HG03135 (cell line): ENCODE measurements around the gene VWF.
"Not testable (repeated sequence)": the region's sequence is repeated elsewhere in the genome, so short reads cannot be mapped to it uniquely, and the experiment has no call there.

ENCODE experiments used
- ATAC-seq: cut with Tn5 transposase; IDR thresholded peaks from one replicate; pipeline ENCODE4 v1.9.1; 2021; ENCODE audit warnings: mild to moderate bottlenecking, moderate library complexity; ENCODE audit not compliant: unreplicated experiment

VWF gene

DNA sequence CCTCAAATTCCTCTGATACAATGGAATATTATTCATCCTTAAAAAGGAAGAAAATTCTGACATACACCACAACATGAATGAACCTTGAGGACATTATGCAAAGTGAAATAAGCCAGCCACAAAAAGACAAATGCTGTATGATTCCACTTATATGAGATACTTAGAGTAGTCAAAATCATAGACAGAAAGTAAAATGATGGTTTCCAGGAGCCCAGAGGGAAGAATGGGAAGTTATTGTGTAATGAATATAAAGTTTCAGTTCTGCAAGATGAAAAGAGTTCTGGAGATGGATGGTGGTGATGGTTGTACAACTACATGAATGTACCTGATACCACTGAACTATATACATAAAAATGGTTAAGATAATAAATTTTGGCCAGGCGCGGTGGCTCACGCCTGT is 18.3 kb downstream of the VWF start:
- ATAC-seq, result no peak

DNA sequence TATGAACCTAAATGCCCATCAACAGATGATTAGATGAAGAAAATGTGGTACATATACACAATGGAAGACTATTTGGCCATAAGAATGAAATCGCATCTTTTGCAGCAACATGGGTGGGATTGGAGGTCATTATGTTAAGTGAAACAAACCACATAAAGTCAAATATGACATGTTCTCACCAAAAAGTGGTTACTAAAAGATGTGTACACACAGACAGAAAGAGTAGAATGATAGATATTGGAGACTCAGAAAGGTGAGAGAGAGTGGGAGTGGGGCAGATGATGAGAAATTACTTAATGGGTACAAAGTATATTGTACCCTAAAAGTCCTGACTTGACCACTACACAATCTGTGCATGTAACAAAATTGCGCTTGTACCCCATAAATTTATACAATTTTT is 19.6 kb downstream of the VWF start:
- no peak for ATAC-seq

DNA sequence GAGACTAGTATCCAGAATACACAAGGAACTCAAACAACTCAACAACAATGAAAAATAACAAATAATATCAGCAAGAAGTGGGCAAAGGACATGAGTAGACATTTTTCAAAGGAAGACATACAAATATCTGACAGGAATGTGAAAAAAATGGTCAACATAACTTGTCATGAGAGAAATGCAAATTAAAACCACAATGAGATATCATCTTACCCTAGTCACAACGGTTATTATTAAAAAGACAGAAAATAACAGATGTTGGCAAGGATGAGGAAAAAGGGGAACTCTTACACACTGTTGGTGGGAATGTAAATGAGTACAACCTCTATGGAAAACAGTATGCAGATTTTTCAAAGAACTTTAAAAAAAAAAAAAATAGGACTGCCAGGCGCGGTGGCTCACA is 20.4 kb downstream of the VWF start:
- ATAC-seq, result no peak

DNA sequence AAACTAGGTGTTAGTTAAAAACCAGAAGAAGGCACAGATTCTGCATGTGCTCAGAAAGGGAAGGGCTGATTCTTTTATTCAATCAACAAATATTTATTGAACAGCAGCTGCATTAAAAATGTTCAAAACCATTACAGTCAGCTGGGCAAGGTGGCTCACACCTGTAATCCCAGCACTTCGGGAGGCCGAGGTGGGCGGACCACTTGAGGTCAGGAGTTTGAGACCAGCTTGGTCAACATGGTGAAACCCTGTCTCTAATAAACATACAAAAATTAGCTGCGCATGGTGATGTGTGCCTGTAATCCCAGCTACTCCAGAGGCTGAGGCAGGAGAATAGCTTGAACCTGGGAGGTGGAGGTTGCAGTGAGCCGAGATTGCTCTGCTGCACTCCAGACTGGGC is 22.4 kb downstream of the VWF start:
- ATAC-seq, result not testable (repeated sequence)

DNA sequence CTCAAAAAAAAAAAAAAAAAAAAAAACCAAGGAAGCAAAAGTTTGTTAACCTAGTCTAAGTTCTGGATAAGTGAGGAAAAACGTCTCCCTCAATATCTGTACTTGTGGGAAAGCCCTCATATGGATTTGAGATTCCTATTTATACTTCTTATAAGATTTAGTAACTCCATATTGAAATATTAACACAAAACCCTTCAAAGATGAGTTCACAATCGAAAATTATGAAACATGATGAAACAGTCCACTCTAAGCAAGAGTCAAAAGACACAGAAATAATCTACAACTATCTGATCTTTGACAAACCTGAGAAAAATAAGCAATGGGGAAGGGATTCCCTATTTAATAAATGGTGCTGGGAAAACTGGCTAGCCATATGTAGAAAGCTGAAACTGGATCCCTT is 25.2 kb downstream of the VWF start:
- no peak for ATAC-seq

DNA sequence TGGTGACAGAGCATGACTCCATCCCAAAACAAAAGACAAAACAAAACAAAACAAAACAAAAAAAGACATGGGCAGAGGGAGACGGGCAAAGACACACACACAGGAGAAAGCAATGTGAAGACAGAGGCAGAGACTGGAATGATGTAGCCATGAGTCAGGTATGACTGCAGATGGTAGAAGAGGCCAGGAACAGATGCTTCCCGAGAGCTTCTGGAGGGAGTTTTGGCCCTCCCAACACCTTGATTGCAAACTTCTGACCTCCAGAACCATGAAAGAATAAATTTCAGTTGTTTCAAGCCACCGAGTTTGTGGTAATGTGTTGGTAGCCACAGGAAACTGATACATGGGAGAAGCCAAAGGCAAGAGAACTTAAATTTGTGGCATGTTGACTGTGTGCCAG is 27.1 kb downstream of the VWF start:
- no peak for ATAC-seq

DNA sequence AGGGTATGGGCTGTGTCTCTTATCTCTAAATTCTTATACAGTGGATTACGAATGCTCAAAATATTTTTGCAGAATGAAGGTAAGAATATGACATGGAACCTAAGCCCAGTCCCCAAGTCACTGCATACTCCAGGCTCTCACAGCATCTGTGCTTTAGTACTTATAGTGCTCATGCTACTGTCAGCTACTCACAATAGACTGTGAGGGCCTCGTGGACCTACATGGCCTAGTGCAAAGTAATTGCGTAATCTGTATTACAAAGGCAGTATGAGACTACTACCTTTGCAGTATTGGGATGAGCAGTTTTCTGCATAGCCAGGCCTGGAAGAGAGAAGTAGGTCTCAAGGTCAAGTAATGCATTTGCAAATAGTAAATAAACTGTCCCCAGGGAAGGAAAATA is 27.9 kb downstream of the VWF start:
- ATAC-seq, result no peak

DNA sequence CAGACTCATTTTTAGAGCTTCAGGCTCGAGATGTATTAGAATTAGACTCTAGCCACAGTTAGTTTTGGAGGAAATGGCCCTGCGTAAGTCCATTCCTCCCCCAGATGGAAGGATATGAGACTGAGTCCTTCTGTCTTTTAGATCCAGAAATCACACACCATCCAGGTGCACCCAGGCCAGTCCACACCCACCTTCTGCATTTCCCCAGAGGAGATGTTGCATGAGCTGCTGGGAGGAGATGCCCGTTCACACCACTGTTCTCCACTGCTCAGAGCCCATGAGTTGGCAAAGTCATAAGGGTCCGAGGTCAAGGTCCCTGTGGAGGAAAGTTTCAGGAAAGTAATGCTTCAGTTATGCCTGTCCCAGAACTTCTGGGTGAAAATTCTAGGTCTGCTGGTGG is 29.2 kb downstream of the VWF start:
- no peak for ATAC-seq

DNA sequence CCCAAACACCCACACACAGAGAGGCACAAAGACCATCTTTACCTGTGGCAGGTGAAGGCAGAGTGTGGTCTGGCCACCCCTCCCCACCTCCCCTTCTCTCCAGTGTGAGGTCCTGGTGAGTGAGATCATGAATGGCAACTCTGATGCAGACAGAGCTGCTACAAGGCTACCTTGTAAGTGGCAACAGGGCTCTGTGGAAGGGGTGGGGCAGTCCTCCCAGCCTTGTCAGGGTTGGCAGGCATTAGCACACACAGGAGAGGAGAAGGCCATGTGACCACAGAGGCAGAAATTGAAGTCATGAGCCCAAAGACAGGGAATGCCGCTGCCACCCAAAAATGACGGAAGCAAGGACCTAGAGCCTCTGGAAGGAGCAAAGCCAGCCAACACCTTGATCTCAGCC is 30.7 kb downstream of the VWF start:
- no peak for ATAC-seq

DNA sequence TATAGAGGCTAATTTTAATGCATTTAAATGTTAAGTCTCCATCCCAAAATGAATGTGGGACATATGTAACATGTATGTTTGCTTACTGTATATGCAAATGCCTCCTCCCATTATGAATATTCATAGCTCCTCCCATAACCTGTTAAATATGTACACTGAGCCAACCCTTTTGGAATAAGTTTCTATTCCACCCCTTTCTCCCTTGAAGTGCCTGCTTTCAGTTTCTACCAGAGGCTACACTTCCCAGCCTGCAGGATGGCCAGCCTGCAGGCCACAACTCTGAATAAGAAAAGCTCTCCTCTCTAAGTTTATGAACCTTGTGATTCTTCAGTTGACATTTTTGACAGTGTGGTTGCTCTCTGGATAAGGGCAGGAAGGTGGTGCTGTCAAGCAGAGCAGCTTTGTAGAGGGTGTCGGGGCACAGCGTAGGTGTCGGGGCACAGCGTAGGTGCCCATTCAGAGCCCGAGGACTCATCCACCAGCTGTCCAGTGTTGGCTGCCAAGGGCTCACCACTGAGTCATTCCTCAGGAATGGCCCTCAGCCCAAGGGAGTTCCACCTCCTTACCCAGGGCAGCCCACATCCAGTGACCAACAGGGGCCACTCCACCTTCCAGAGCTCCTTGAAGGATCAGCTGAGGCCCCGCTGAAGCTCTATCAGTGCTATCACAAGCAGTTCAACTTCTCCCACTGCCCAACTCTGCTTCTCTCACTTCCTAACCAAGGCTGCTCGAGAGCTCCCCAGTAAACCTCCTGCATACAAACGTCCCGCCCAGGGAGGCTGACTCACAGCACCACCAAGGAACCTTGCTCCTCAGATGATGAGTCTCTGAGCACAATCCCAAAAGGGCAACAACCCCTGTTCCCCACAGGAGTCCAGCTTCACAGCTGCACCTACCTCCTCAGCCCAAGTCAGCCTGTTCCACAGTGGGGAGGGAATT is 31.4 kb downstream of the VWF start:
- ATAC-seq, result no peak

DNA sequence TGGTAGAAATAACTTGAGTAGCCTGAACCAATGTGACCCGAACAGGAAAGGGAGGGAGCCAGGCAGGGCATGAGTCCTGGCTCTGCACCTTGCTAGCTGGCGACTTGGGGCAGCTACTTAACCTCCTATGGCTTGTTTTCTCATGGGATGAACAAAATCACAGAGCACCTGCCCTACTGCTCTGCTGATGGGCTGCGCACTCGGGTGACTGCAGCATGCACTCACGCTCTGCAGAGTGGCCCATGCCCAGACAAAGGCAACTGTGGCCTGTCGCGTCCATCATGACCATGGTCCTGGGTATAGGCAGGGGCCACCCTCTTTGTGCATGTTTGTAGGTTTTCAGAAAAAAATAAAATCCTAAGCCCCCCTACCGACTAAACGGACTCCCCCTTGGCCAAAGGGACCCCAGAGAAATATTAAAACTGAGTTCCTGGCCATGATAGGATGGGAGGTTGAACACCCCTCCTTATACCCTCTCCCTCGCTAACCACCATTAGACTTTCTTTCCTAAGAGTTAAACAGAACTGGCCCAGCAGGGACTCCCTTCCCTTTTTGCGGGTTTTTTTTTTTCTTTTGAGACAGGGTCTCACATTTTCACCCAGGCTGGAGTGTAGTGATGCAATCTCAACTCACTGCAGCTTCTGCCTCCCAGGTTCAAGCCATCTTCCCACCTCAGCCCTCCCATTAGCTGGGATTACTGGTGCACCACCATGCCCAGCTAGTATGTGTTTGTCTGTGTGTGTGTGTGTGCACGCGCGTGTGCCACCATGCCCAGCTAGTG is 32.5 kb downstream of the VWF start:
- ATAC-seq, result no peak

DNA sequence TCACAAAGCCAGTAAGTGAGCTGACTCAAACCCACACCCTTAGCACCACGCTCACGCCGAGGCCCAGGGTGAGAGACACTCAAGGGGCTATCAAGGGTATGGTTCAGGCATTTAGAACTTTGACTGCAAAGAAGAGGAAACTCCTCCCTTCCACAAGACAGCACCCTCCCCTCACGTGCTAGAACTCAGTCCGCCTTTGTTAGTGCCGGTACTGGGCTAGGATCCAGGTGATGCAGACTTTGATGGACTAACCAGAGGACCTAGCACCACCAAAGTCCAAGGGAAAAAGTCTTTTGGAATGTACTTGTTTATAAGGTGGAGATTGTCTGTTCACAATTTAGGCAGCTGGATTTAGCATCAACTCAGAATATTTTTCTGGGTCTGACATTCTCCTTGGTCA is 33.7 kb downstream of the VWF start:
- no peak for ATAC-seq

DNA sequence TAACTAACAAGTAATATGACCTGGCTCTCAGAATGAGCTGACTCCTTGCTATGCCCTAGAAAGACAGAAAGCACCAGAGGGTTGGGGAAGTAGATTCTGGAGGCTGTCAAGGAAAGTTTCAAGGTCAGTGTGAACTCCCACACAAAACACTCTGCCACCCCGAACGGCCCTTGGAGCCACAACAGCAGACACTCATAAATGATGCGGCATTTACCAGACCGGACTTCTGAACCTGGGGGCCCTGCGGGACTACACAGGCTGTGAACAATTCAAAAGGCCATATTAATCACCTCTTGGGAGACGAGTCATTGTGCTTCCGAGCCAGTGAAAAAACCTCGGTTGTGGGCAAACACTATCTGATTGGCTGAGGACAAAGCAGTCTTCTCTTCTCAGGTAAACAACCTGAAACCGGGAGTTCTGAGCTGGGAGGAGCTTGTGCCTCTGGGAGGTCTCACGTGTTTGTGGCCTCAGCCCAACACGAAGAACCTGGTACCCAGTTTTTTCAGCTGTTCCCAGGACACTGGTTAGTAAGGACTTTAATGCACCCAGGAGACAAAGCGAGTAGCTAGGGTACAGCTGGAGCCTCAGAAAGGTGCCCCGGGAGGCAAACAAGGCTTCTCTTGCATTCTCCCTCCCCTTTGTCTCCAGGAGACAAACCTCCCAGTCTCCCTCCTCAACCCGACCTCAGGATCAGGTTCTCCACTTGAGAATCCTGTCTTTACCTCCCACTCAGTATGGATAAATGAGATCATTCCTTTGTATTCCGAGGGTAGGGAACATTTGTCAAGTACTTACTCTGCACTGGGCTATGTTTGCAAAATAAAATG is 35.3 kb downstream of the VWF start:
- ATAC-seq, result no peak

DNA sequence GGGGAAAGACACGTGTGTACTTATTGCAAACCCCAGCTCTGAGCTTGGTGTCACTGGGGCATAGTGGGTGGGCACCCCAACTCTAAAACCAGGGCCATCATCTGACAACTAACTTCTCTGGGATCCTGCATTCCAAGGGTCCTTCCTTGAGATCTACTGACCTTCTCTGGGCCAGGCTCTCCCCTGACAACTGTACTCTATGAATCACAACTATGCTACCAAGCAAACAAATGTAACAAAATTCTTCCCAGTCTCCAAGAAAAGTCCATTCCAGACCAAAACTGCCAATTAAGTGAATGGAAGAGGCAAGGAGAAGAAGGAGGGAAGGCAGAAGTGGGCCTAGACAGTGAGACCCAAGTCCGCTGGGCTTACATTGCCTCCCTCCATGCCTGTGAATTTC is 38.2 kb downstream of the VWF start:
- ATAC-seq, result no peak

DNA sequence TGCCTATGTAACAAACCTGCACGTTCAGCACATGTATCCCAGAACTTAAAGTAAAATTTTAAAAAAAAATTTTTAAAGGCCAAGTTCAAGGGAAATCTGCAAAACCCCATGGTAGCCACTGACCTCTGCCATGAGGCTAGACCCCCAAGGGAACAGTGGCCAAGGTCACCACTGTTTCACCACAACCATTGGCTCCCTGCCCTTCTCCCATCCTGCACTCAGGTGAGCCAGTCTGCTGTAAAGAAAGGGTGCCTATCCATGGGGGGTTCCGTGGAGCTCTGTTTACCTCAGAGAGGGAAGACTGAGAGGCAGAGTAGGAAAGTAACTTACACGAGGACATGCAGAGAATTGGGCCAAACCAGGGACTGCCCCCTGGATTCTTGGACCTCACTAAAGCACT is 38.6 kb downstream of the VWF start:
- no peak for ATAC-seq

DNA sequence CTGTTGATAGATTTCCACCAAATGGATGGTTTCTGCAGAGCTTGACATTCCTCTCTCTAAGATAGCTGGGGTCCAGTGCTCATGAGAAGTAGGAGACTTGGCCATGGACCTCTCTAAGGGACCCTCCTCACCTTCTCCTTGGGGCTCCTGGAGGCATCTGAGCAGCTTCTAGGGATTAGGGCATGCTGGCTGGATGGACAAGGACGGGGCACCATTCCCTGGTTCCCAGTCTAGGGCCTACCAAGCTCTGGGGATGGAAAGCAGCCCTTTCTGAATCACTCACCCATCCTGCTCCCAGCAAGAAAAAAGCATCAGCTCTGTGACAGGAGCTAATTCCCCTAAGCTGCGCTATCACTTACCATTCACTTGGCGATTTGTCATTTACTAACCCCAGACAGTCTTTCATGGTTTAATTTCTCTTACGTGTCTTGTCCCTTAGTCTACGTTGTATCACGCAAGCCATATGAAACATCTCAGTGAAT is 39.5 kb downstream of the VWF start:
- no peak for ATAC-seq

DNA sequence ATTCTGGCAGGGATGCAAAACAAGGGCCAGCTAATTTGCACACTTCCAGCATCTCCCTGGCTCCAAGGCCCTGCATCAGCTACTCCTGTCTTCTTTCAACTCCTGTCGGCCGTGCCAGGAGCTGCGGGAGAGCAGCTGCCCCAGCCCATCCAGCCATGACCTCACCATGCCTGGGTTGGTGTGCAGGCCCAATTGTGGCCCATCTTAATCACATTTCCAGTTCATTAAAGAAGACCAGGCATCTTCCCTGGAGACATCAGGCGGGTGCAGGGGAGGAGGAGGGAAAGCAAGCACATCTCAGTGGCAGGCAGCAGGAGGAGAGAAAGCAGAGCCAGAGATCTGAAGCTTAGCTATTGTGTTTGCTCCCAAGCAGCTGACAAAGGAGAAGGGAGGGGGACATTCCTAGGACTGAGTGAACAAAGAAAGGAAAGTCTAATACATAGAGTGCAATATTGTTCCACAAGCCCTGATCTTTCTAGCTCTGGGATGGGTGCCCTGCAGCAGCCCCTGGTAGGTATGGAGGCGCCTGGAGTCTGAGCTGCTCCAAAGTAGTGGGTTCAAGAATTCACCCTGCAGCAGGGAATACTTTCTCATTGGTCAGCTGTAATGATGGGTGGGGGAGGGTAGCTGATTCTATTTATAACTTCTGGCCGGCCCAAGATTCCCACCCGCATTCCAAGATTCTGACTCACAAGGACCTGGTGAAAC is 40.1 kb downstream of the VWF start:
- ATAC-seq, result no peak

DNA sequence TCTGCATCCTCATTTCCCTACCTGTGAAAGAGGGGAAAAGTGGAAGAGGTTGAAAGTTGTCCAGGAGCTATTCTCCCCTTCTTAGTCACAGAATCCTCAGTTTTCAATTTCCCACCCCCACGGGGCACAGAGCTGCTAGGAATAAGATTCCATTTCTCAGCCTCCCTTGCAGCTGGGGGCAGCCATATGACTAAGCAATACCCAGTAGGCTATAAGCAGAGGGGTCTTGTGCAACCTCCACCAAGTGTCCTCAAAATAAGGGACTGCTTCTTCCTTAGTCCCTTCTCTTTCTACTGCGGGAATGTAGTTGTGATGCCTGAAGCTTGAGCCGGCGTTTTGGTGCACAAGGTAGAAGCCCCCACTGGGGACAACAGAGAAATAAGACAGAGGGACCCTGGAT is 40.9 kb downstream of the VWF start:
- ATAC-seq, result no peak

DNA sequence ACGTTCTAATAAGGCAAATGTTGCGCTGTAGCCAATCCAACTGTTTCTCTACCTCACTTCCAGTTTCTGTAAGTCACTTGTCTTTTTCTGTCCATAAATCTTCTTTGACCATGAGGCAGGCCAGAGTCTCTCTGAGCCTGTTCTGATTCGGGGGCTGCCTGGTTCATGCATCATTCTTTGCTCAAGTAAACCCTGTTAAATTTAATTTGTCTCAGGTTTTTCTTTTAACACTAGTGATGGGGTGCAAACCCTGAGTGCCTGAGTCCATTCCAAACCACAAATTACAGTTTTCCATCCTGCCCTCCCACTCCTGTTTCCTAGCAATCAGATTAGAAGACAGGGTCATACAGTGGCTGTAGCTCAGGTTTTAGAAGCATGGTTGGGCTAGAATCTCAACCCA is 41.9 kb downstream of the VWF start:
- ATAC-seq, result no peak

DNA sequence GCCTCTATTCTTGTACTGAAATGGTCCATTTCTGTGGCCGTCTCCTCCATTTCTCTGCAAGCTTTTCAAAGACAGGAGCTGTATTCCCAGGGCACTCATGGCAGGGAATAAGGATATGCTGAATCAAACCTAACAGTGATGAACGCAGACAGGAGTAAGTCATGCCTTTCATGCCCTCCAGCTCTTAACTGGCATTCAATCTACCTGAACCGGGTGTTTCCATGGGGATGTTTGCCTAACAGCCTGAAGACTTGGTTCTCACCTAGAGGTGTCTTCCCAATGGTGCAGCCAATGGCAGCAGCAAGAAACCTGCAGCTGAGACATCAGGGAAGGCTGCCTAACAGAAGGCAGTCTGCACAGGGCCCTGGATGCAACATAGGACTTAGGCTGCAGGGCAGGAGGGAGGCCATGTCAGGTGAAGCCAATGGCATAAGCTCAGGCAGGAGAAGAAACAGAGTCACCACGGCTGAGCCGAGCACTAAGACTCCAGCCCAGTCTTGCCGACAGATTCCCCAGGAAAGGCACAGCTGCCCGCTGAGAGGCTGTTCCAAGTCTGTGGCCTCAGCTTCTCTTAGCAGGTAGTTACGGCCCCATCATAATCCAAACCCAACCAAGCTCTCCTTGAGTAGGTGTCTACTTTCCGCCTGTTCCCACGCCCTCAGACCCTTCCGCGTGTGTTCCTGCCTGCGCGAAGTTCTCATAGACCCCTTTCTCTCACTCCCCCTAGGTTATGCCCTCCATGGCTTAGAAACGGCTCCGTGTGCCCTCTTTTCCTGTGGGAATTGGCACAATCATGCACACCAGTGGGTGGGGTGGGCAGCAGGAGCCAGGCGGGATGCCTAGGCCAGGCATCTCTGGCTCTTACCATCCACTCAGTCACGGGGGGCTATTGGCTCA is 44.1 kb downstream of the VWF start:
- no peak for ATAC-seq
